GM12801 (cell line): ENCODE measurements around the gene SIGMAR1.

Source experiments
- CTCF ChIP-seq: IDR thresholded peaks from one replicate; pipeline ENCODE4 v1.5.1; 2011; ENCODE audit warnings: control low read depth; ENCODE audit not compliant: insufficient read length; ENCODE audit errors: extremely low read depth

Gene SIGMAR1

GRCh38 chr9:34635556-34635955 is 2.0 kb downstream of the SIGMAR1 start:
- TF ChIP-seq CTCF: no peak

GRCh38 chr9:34634551-34635248 is 2.9 kb downstream of the SIGMAR1 start:
- no peak for TF ChIP-seq CTCF

- TF ChIP-seq CTCF: peak; percentile 55
Observed at GRCh38 chr9:34633851-34634550, 3.6 kb downstream of the SIGMAR1 start.

DNA sequence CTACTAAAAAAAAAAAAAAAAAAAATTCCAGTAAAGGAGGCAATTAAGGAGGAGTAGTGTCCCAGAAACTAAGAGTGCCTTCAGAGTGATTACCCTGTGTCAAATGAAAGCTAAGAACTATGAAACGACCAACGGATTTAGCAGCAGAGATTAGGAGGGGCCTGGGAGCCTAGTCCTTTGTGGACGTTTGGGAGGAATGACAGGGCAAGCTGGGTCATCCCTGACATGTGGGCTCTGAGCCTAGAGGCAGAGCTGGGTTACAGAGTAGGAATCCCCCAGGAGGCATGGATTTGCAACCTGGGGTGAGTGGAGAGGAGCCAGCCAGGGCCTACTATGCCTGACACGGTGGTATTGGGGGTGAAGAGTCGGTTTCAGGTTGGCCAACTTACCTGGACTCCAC is 4.4 kb downstream of the SIGMAR1 start:
- TF ChIP-seq CTCF: no peak

DNA sequence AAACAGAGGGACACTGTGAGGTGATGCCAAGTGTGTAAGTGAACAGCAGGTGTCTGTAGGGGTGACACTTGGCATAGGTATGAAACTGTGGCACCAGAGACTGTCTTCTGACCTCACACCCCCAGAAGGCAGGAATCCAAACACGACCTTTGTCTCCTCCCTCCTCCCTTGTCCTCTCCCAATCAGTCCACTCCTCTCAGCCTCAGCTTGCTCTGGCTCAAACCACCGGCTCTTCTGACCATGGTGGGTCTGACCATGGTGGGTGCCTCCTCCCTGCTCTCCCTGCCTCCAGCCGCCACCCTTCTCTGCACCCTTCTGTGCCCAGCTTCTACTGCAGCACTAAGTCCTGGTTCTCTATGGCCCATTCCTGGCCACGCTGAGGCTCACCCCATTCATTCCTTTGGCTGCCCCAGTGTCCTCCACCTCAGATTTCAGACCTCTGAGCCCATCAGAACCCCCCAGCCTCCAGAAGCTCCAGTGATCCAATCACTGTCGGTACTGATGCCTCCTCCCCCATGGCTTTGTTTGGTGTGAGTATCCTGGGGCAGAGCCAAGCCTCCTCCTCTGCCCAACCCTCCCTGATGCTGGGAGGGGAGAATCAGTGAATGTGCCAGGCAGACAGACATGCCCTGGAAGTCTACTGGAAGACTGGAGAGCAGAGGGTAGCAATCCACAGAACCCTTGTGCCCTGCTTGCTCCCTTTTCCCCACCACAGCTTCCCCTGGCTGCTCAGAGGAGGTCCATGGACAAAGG is 7.0 kb downstream of the SIGMAR1 start:
- no peak for TF ChIP-seq CTCF

DNA sequence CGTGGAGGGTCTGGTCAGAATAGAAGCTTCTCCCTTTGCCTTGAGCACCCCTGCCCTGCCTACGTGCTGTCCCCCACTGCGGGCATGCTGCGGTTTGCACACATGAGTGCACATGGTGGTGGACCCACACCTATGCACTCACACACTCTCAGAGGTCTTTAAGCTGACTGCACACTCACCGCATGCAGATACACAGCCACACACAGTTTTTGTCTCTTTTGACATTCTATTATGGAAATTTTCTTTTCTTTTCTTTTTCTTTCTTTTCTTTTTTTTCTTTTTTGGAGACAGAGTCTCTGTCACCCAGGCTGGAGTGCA is 8.1 kb downstream of the SIGMAR1 start:
- no peak for TF ChIP-seq CTCF

DNA sequence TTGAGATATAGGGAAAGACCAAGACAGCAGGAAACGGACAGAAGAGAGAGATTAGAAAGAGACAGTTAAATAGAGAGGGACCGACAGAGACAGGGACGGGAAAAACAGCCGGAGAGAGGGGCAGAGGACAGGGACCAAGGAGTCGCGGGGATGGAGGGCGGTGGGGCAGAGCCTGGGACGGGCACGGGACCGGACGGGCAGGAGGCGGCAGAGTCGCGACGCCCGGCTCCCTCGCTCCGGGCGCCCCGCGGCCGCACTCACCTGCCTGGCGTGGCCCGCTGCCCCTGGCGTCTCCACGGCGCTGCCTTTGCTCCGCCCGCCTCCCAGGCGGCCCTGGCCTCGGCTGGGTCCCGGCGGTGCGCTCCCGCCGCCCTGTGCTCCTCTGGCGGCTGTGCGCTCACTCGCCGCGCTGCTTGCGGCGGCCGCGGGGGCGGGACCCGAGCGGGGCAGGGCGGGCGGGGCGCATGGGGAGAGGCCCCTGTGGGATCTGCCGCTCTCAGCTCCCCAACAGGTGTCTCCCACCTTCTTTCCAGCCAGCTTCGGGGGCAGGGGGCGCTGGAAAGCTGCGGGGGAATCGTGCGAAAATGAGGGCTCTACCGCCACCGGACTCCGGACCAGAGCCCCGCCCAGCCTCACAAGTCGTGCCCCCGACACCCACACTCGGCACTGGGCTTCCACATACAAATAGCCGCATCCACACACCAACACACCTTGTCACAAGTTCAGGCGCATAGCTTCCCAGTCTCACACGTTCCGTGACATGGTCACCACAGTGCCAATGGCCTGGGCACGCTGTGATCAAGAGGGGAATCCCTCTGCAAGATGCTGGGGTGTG is 8.7 kb downstream of the SIGMAR1 start, which contains the start of gene ARID3C:
Gene ARID3C (minus strand): TSS at position 411 of the 835 bp plus-strand sequence. CDS start 1,052 bp downstream, outside the sequence.
- TF ChIP-seq CTCF: no peak
